ENCODE data around the gene SEL1L3. TPM values are rescaled to one million over a fixed set of nuclear protein-coding genes. Genes with fewer than 3 reads are reported as not detected.
A peak's percentile ranks its signal among the peaks of the same experiment; 100 is the strongest.

The SEL1L3 gene
- total RNA-seq, 1 donor from 2014 or later = 62.7 TPM

GRCh38 chr4:25860586-25861279 lies 2.1 kb downstream of the SEL1L3 start:
- Mint-ChIP-seq H3K36me3 (ENCODE audit: insufficient read depth) (peaks cover 2% of the 10 kb centered on the region), H3K27me3 (peaks cover 11% of the 10 kb centered on the region), H3K27ac (no peak overlapping the region), H3K4me3 (ENCODE audit: low read depth) (peak overlapping the region; percentile 22), H3K9me3 (ENCODE audit: low read depth) (no peaks in the 10 kb centered on the region), H3K4me1 (ENCODE audit: low read depth) (peaks cover 25% of the 10 kb centered on the region)
- TF ChIP-seq CTCF (IDR thresholded peaks at IDR 0.05; ENCODE audit: unreplicated experiment) = no peak
- DNase-seq (ENCODE audit: low spot score, unreplicated experiment) = no peak

DNA sequence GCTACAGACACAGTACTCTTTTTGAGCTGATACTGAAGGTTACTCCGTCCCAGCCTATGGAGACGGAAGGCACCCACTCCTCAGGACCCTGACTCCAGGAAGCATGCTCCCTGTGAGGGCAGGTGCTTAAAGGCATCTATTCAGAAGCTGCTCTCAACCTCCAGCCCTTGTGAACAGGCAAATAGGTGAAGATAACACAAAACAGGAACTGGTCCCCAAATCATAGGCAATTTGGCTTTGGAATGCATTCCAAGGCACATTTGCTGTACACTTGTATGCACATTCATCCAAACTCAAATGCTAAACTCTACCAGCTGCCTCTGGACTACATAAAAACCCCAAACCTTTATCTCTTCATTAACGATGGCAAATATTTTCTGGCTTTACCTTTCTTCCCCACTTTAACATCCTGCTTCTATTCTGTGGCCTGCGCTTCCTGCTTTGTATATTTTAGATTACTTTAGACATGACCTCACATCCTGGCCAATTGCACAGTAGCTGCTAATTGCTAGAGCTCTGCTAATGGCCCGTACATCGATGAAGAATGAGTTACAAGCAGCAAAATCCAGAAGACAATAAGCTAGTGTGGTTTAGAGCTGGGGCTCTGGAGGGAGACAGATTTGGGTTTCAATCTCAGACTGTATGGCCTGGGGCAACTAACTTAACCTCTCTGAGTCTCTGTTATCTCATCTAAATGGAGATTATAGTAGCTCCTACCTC lies 3.2 kb downstream of the SEL1L3 start:
- TF ChIP-seq CTCF (IDR thresholded peaks at IDR 0.05; ENCODE audit: unreplicated experiment) = no peak
- Mint-ChIP-seq H3K27ac (no peak overlapping the region), H3K4me3 (ENCODE audit: low read depth) (no peak overlapping the region), H3K27me3 (peaks cover 3% of the 10 kb centered on the region), H3K36me3 (ENCODE audit: insufficient read depth) (peaks cover 2% of the 10 kb centered on the region), H3K9me3 (ENCODE audit: low read depth) (no peaks in the 10 kb centered on the region), H3K4me1 (ENCODE audit: low read depth) (peaks cover 32% of the 10 kb centered on the region)
- DNase-seq (ENCODE audit: low spot score, unreplicated experiment) = no peak

DNA sequence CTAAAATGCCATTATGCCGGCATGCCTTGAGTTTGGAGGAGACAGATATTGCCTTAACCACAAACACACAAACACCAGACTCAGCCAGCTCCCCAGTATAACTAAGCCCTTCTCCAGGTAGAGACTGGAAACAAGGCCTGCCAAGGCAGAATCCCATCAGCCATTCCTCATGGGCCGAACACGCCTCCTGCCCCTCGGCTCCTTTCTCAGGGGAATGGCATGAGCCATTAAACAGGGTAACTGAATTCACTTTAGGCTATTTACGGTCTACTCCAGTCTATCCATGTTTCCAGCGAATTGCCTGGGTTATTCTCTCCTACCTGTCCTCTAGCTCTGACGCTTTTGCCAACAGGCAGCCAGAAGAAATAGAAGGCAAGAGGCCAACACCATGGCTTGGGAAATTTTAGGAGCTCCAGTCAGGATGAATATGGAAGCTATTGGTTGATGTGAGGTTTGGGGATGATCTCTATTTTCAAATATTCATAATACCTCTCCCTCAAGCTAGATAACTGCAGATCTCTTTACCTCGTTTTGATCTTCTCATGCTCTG lies 4.9 kb downstream of the SEL1L3 start:
- H3K9me3 Mint-ChIP-seq (ENCODE audit: low read depth) = no peaks in the 10 kb centered on the region
- H3K4me3 Mint-ChIP-seq (ENCODE audit: low read depth) = no peak overlapping the region
- peaks cover 31% of the 10 kb centered on the region for H3K4me1 Mint-ChIP-seq (ENCODE audit: low read depth)
- peaks cover 2% of the 10 kb centered on the region for H3K36me3 Mint-ChIP-seq (ENCODE audit: insufficient read depth)
- H3K27ac Mint-ChIP-seq = no peak overlapping the region
- H3K27me3 Mint-ChIP-seq = peaks cover 3% of the 10 kb centered on the region
- no peak for DNase-seq (ENCODE audit: low spot score, unreplicated experiment)
- TF ChIP-seq CTCF (IDR thresholded peaks at IDR 0.05; ENCODE audit: unreplicated experiment) = no peak

GRCh38 chr4:25857403-25857802 lies 5.4 kb downstream of the SEL1L3 start:
- H3K4me1 Mint-ChIP-seq (ENCODE audit: low read depth) = peaks cover 31% of the 10 kb centered on the region
- H3K9me3 Mint-ChIP-seq (ENCODE audit: low read depth) = no peaks in the 10 kb centered on the region
- peaks cover 3% of the 10 kb centered on the region for H3K27me3 Mint-ChIP-seq
- peaks cover 2% of the 10 kb centered on the region for H3K36me3 Mint-ChIP-seq (ENCODE audit: insufficient read depth)
- H3K27ac Mint-ChIP-seq = no peak overlapping the region
- TF ChIP-seq CTCF (IDR thresholded peaks at IDR 0.05; ENCODE audit: unreplicated experiment) = no peak
- H3K4me3 Mint-ChIP-seq (ENCODE audit: low read depth) = no peak overlapping the region
- no peak for DNase-seq (ENCODE audit: low spot score, unreplicated experiment)

DNA sequence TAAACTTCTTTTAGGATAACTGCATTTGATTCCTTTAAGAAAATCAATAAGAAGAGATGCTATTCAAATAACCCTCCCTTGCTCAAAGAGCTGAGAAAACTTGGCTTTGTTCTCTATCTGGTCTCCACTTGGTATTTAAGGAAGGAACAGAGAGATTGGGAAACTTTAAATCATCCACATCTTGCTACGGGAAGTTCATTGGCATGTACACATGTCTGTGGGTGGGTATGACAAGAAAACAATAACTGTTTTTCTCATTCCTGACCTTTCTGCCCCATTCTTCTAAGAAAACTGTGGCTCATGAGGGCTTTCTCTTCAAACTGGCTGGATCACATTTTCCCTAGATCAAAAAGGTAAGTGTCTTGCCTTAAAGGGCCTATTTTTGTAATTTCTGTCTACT lies 6.0 kb downstream of the SEL1L3 start:
- no peak for TF ChIP-seq CTCF (IDR thresholded peaks at IDR 0.05; ENCODE audit: unreplicated experiment)
- Mint-ChIP-seq H3K27me3 (peaks cover 3% of the 10 kb centered on the region), H3K4me3 (ENCODE audit: low read depth) (no peak overlapping the region), H3K36me3 (ENCODE audit: insufficient read depth) (peaks cover 2% of the 10 kb centered on the region), H3K4me1 (ENCODE audit: low read depth) (peaks cover 29% of the 10 kb centered on the region), H3K27ac (no peak overlapping the region), H3K9me3 (ENCODE audit: low read depth) (no peaks in the 10 kb centered on the region)
- no peak for DNase-seq (ENCODE audit: low spot score, unreplicated experiment)
